Measurements from ENCODE around the gene CEP104.

DNA sequence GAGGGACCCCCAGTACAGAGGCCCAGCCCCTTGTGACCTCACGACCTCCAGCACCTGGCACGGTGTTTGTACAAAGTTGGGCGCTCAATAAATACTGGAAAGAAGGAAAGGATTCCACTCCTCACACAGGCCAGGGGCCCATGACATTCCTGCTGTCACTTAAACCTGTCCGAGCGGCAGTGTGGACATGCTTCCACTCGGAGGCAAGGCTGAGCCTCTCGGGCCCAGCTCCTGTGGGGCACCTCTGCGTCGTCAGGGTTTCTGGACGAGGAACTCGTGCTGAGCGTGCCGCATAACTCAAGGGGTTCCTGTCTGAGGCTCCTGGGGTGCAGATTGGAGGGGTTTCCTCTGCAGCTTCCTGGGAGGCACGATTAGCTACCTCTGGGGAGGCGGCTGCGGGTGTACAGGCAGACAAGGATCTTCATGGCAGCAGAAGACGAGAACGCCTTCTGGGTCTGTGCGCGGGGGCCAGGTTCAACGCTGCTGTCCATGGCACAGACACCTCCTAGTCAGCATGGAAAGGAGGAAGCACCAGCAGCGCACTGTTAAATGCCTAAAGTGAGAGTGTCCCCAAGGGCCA, 88.1 kb downstream of the CEP104 start:
- TF ChIP-seq, protein P1, sequence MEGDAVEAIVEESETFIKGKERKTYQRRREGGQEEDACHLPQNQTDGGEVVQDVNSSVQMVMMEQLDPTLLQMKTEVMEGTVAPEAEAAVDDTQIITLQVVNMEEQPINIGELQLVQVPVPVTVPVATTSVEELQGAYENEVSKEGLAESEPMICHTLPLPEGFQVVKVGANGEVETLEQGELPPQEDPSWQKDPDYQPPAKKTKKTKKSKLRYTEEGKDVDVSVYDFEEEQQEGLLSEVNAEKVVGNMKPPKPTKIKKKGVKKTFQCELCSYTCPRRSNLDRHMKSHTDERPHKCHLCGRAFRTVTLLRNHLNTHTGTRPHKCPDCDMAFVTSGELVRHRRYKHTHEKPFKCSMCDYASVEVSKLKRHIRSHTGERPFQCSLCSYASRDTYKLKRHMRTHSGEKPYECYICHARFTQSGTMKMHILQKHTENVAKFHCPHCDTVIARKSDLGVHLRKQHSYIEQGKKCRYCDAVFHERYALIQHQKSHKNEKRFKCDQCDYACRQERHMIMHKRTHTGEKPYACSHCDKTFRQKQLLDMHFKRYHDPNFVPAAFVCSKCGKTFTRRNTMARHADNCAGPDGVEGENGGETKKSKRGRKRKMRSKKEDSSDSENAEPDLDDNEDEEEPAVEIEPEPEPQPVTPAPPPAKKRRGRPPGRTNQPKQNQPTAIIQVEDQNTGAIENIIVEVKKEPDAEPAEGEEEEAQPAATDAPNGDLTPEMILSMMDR (optimal IDR thresholded peaks at IDR 0.05 in 1 of 3, IDR thresholded peaks at IDR 0.05 in 1 of 3, conservative IDR thresholded peaks at IDR 0.05 in 1 of 3; ENCODE audit: extremely low read depth in 1 of 3, insufficient read depth in 2 of 3, low read length in 3 of 3): no peak
- TF ChIP-seq EZH2 (IDR thresholded peaks at IDR 0.05; ENCODE audit: low read length): no peak

All from keratinocyte (primary cell).